K562 (cell line): Measurements from ENCODE around the gene SLC22A23. TPM values are rescaled to one million over a fixed set of nuclear protein-coding genes. Genes with fewer than 3 reads are reported as not detected.
A peak's percentile ranks its signal among the peaks of the same experiment; 100 is the strongest.

ENCODE experiments used
- CBX1 ChIP-seq: sonication (generic); IDR thresholded peaks from 2 replicates; pipeline ENCODE4 v1.6.1; 2016; ENCODE audit warnings: antibody characterized with exemption, low read depth, mild to moderate bottlenecking
- CEBPG ChIP-seq, 3 experiments: fragments of 200-800 bp in 1 of 3; sonication (Bioruptor generic) in 1 of 3; sonication (generic) in 1 of 3; formaldehyde crosslinking in 1 of 3; IDR thresholded peaks in 2 of 3; conservative IDR thresholded peaks in 1 of 3; 2 replicates each; pipeline versions ENCODE4 v1.6.1 to v1.8.0; 2016 to 2022; ENCODE audit warnings: missing compliant biosample characterization in 2 of 3, missing genetic modification characterization in 2 of 3, mild to moderate bottlenecking in 1 of 3, missing genetic modification reagents in 1 of 3
- EP400 ChIP-seq: fragments of 450-650 bp; IDR thresholded peaks from 2 replicates; pipeline ENCODE4 v1.6.1; 2017; ENCODE audit warnings: antibody characterized with exemption, mild to moderate bottlenecking, moderate library complexity
- ERF ChIP-seq: fragments of 450-650 bp; formaldehyde crosslinking; IDR thresholded peaks from 2 replicates; pipeline ENCODE4 v1.4.0; 2020; ENCODE audit warnings: mild to moderate bottlenecking, mixed read lengths
- ESRRA ChIP-seq: fragments of 450-650 bp; IDR thresholded peaks from 2 replicates; pipeline ENCODE4 v1.6.1; 2014; ENCODE audit warnings: low read depth, mild to moderate bottlenecking, moderate library complexity, borderline replicate concordance
- FOXK2 ChIP-seq, 2 experiments: fragments of 450-650 bp; IDR thresholded peaks in 1 of 2; conservative IDR thresholded peaks in 1 of 2; 2 replicates each; pipeline ENCODE4 v1.6.1; 2016; ENCODE audit warnings: low read depth in 2 of 2, mild to moderate bottlenecking in 1 of 2
- GATAD2B ChIP-seq: fragments of 450-650 bp; IDR thresholded peaks from 2 replicates; pipeline ENCODE4 v1.6.1; 2017; ENCODE audit warnings: mild to moderate bottlenecking, borderline replicate concordance
- IRF2 ChIP-seq: sonication (generic); formaldehyde crosslinking; IDR thresholded peaks from 2 replicates; pipeline ENCODE4 v1.8.1; 2022; ENCODE audit warnings: mild to moderate bottlenecking, missing genetic modification reagents
- JUNB ChIP-seq: fragments of 450-650 bp; formaldehyde crosslinking; conservative IDR thresholded peaks from 2 replicates; pipeline ENCODE4 v1.4.0; 2020; ENCODE audit warnings: mild to moderate bottlenecking
- KLF10 ChIP-seq: fragments of 250-450 bp; sonication (Bioruptor Pico); IDR thresholded peaks from 2 replicates; pipeline ENCODE4 v1.6.1; 2021; ENCODE audit warnings: matching md5 sums
- L3MBTL2 ChIP-seq: fragments of 450-650 bp; IDR thresholded peaks from 2 replicates; pipeline ENCODE4 v1.6.1; 2016; ENCODE audit warnings: mild to moderate bottlenecking, moderate library complexity
- RCOR1 ChIP-seq, 2 experiments: IDR thresholded peaks; 2 replicates each; pipeline ENCODE4 v1.6.1; 2012; ENCODE audit warnings: low read depth in 2 of 2, low read length in 2 of 2, borderline replicate concordance in 1 of 2, improper control_type of control experiment in 1 of 2
- SMC3 ChIP-seq: conservative IDR thresholded peaks from 2 replicates; pipeline ENCODE4 v1.6.1; 2011; ENCODE audit warnings: low read depth, low read length, improper control_type of control experiment; ENCODE audit not compliant: insufficient read depth
- STAT5A ChIP-seq: IDR thresholded peaks from 2 replicates; pipeline ENCODE4 v1.6.1; 2012; ENCODE audit warnings: low read length, inconsistent platforms, borderline replicate concordance
- TBL1XR1 ChIP-seq, 2 experiments: IDR thresholded peaks; 2 replicates each; pipeline ENCODE4 v1.6.1; 2012; ENCODE audit warnings: improper control_type of control experiment in 2 of 2, low read length in 2 of 2, mild to moderate bottlenecking in 1 of 2
- ZFPM2 ChIP-seq: fragments of 250-450 bp; sonication (Bioruptor Pico); IDR thresholded peaks from 2 replicates; pipeline ENCODE4 v1.5.1; 2022; ENCODE audit warnings: mild to moderate bottlenecking
- ZSCAN32 ChIP-seq: fragments of 450-650 bp; formaldehyde crosslinking; IDR thresholded peaks from 2 replicates; pipeline ENCODE4 v1.4.0; 2020; ENCODE audit warnings: mild to moderate bottlenecking, moderate library complexity
- polyA plus RNA-seq, 8 experiments: library from polyadenylated mRNA; depleted of rRNA in 4 of 8; stranded (reverse) in 5 of 8; unstranded in 3 of 8; fragments of >200 nt; fragmentation: Nextera tagmentation in 2 of 8; fragmentation: Illumina TruSeq in 1 of 8; extraction: Ambion mirVana in 2 of 8; extraction: Trizol in 1 of 8; gene quantifications; 2 replicates each; pipeline versions ENCODE4 v1.2.1 to v1.2.3, GENCODE V29; 2011 to 2014; ENCODE audit warnings: inconsistent platforms in 1 of 8, missing spikeins in 1 of 8
- total RNA-seq, 7 experiments: library from RNA; depleted of rRNA in 6 of 7; stranded (reverse); fragments of >200 nt in 6 of 7; fragmentation: Illumina TruSeq in 2 of 7; extraction: Trizol in 2 of 7; gene quantifications; 2 replicates each; pipeline versions ENCODE4 v1.2.1 to v1.2.3, GENCODE V29; 2011 to 2021; ENCODE audit warnings: low replicate concordance in 1 of 7
- TF ChIP-seq, protein P1 (sequence below): fragments of 450-650 bp; IDR thresholded peaks from 2 replicates; pipeline ENCODE4 v1.6.1; 2016; ENCODE audit warnings: low read depth, mild to moderate bottlenecking, moderate library complexity
- TF ChIP-seq, protein P2 (sequence below): fragments of 200-800 bp; sonication (Bioruptor generic); IDR thresholded peaks from 2 replicates; pipeline ENCODE4 v1.6.1; 2016; ENCODE audit warnings: missing genetic modification characterization, missing compliant biosample characterization

SLC22A23 gene
- total and polyA plus RNA-seq, 9 of the 15 experiments (the other 6 are each of a cell fraction or from before 2014, with no cell fraction given), result 0.30 to 8.7 (median 2.5) TPM

DNA sequence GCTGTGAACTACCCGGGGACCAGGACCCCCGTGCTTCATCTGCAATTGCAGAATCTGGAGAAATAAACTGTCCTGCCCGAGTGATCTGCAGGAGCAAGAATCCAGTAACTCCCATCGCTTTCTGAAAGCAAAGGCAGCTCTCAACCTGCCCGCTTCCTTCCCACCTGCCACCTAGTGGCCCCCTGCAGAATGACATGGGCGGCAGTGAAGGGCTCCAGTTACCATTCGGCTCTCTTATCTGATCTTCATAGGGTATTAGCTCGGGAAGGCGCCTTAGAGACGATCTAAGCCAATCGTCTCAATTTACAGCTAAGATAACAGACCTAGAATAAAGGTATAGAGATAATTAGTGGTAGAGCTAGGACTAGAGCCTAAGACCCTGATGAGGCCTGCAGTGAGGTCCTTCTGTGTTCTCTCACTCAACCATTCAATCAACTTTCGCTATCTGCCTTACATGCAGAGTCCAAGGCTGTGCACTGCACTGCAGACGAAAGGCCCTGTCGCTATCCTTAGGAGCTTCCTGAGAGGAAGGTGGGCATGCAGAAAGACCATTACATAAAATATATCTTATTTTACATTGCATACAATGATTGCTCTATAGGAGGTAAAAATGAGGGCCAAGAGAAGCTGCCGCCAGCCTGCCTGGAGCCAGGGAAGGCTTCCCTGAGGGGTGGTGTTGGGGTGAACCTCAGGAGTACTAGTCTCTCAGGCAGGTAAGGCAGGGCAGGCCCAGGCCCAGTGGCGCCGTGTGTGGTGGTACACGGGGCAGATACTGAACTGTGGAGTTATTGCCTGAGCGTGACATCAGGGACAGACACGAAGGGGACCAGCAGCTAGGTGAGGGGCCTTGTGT lies 205.2 kb downstream of the SLC22A23 start (continued):
- TF ChIP-seq FOXK2 (conservative IDR thresholded peaks at IDR 0.05 in 1 of 2, IDR thresholded peaks at IDR 0.05 in 1 of 2; ENCODE audit: low read depth in 2 of 2) (0 out of 4 replicates have a peak, but pooled peaks of 1 of the 2 experiments have one; percentile 43), TBL1XR1 (IDR thresholded peaks at IDR 0.05; ENCODE audit: low read length in 2 of 2) (peak in 1 of 2 experiments; percentile 80; a peak in 1 of 4 replicates), L3MBTL2 (peak; percentile 59; the same call in 1 of the 2 replicates), STAT5A (0 out of 2 replicates have a peak, but pooled peaks have one; percentile 6), ZFPM2 (CRISPR knock-in tag) (0 out of 2 replicates have a peak, but pooled peaks have one; percentile 35), ZSCAN32 (CRISPR knock-in tag) (no peak), GATAD2B (peak; percentile 48; the same call in 1 of the 2 replicates), RCOR1 (IDR thresholded peaks at IDR 0.05; ENCODE audit: borderline replicate concordance in 1 of 2, low read depth in 2 of 2, low read length in 2 of 2) (peak; percentile 44 to 89; a peak in 2 of 4 replicates), IRF2 (CRISPR knock-in tag) (no peak), CEBPG (CRISPR knock-in tag; IDR thresholded peaks at IDR 0.05) (peak; percentile 32; the same call in 1 of the 2 replicates), CEBPG (tag; conservative IDR thresholded peaks at IDR 0.05 in 1 of 2, IDR thresholded peaks at IDR 0.05 in 1 of 2) (no peak), SMC3 (peak; percentile 96), CBX1 (no peak), ESRRA (0 out of 2 replicates have a peak, but pooled peaks have one; percentile 26), EP400 (peak; percentile 54; the same call in 1 of the 2 replicates), KLF10 (CRISPR knock-in tag) (no peak), ERF (no peak), JUNB (CRISPR knock-in tag) (no peak)
- TF ChIP-seq, protein P1, sequence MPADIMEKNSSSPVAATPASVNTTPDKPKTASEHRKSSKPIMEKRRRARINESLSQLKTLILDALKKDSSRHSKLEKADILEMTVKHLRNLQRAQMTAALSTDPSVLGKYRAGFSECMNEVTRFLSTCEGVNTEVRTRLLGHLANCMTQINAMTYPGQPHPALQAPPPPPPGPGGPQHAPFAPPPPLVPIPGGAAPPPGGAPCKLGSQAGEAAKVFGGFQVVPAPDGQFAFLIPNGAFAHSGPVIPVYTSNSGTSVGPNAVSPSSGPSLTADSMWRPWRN, result no peak
- TF ChIP-seq, protein P2, sequence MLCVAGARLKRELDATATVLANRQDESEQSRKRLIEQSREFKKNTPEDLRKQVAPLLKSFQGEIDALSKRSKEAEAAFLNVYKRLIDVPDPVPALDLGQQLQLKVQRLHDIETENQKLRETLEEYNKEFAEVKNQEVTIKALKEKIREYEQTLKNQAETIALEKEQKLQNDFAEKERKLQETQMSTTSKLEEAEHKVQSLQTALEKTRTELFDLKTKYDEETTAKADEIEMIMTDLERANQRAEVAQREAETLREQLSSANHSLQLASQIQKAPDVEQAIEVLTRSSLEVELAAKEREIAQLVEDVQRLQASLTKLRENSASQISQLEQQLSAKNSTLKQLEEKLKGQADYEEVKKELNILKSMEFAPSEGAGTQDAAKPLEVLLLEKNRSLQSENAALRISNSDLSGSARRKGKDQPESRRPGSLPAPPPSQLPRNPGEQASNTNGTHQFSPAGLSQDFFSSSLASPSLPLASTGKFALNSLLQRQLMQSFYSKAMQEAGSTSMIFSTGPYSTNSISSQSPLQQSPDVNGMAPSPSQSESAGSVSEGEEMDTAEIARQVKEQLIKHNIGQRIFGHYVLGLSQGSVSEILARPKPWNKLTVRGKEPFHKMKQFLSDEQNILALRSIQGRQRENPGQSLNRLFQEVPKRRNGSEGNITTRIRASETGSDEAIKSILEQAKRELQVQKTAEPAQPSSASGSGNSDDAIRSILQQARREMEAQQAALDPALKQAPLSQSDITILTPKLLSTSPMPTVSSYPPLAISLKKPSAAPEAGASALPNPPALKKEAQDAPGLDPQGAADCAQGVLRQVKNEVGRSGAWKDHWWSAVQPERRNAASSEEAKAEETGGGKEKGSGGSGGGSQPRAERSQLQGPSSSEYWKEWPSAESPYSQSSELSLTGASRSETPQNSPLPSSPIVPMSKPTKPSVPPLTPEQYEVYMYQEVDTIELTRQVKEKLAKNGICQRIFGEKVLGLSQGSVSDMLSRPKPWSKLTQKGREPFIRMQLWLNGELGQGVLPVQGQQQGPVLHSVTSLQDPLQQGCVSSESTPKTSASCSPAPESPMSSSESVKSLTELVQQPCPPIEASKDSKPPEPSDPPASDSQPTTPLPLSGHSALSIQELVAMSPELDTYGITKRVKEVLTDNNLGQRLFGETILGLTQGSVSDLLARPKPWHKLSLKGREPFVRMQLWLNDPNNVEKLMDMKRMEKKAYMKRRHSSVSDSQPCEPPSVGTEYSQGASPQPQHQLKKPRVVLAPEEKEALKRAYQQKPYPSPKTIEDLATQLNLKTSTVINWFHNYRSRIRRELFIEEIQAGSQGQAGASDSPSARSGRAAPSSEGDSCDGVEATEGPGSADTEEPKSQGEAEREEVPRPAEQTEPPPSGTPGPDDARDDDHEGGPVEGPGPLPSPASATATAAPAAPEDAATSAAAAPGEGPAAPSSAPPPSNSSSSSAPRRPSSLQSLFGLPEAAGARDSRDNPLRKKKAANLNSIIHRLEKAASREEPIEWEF, result 0 out of 2 replicates have a peak, but pooled peaks have one; percentile 32
